DND-41 (cell line): Measurements from ENCODE around the gene ADGRG6.

ENCODE experiments used
- ATAC-seq: fragments of 200-7000 bp; cut with Tn5 transposase; 3 replicates; pipeline ENCODE4 v1.9.1; 2021; ENCODE audit warnings: low read depth; ENCODE audit not compliant: insufficient read depth
- DNase-seq: peaks from one replicate; pipeline ENCODE4 v3.0.0-alpha.2; 2020
- H2AFZ ChIP-seq: 2 replicates; pipeline ENCODE4 v1.6.0; 2012; ENCODE audit warnings: low read depth, low read length
- H3K27ac ChIP-seq: 2 replicates; pipeline ENCODE4 v1.5.1; 2012; ENCODE audit warnings: low read length, inconsistent platforms
- H3K27me3 ChIP-seq: fragments of 200-600 bp; sonication (generic); 2 replicates; pipeline ENCODE4 v1.6.0; 2012; ENCODE audit warnings: low read length, mild to moderate bottlenecking, inconsistent platforms; ENCODE audit not compliant: insufficient read depth, poor library complexity
- H3K36me3 ChIP-seq: 2 replicates; pipeline ENCODE4 v1.5.1; 2012; ENCODE audit warnings: low read length, inconsistent platforms; ENCODE audit not compliant: insufficient read depth
- H3K4me1 ChIP-seq: 2 replicates; pipeline ENCODE4 v1.5.1; 2012; ENCODE audit warnings: mild to moderate bottlenecking, low read length; ENCODE audit not compliant: insufficient read depth
- H3K4me2 ChIP-seq: 2 replicates; pipeline ENCODE4 v1.6.0; 2012; ENCODE audit warnings: mild to moderate bottlenecking, moderate library complexity, low read length, inconsistent platforms; ENCODE audit not compliant: insufficient read depth
- H3K4me3 ChIP-seq, 2 experiments: fragments of 200-600 bp in 1 of 2; shearing (Covaris generic) in 1 of 2; 2 replicates each; pipeline ENCODE4 v1.5.1; 2012 to 2016; ENCODE audit warnings: inconsistent platforms in 2 of 2, low read length in 2 of 2, mild to moderate bottlenecking in 2 of 2, low read depth in 1 of 2, moderate library complexity in 1 of 2
- H3K79me2 ChIP-seq: 2 replicates; pipeline ENCODE4 v1.6.0; 2012; ENCODE audit warnings: low read length, inconsistent platforms; ENCODE audit not compliant: insufficient read depth
- H3K9ac ChIP-seq: 2 replicates; pipeline ENCODE4 v1.6.0; 2012; ENCODE audit warnings: low read depth, mild to moderate bottlenecking, inconsistent platforms, low read length, moderate library complexity
- H3K9me3 ChIP-seq: 2 replicates; pipeline ENCODE4 v1.5.1; 2012; ENCODE audit warnings: low read length, moderate library complexity, mild to moderate bottlenecking, inconsistent platforms; ENCODE audit not compliant: insufficient read depth, severe bottlenecking
- H4K20me1 ChIP-seq: 2 replicates; pipeline ENCODE4 v1.6.0; 2012; ENCODE audit warnings: low read length; ENCODE audit not compliant: insufficient read depth
- EZH2 ChIP-seq: IDR thresholded peaks from 3 replicates; pipeline ENCODE4 v1.6.1; 2012; ENCODE audit warnings: borderline replicate concordance, low read depth, mild to moderate bottlenecking, moderate library complexity, low read length, inconsistent platforms; ENCODE audit not compliant: severe bottlenecking
- TF ChIP-seq, protein P1 (sequence below): IDR thresholded peaks from 2 replicates; pipeline ENCODE4 v1.5.1; 2012; ENCODE audit warnings: borderline replicate concordance, low read length, moderate library complexity, mild to moderate bottlenecking; ENCODE audit not compliant: poor library complexity, severe bottlenecking; ENCODE audit errors: extremely low read depth

The ADGRG6 gene

DNA sequence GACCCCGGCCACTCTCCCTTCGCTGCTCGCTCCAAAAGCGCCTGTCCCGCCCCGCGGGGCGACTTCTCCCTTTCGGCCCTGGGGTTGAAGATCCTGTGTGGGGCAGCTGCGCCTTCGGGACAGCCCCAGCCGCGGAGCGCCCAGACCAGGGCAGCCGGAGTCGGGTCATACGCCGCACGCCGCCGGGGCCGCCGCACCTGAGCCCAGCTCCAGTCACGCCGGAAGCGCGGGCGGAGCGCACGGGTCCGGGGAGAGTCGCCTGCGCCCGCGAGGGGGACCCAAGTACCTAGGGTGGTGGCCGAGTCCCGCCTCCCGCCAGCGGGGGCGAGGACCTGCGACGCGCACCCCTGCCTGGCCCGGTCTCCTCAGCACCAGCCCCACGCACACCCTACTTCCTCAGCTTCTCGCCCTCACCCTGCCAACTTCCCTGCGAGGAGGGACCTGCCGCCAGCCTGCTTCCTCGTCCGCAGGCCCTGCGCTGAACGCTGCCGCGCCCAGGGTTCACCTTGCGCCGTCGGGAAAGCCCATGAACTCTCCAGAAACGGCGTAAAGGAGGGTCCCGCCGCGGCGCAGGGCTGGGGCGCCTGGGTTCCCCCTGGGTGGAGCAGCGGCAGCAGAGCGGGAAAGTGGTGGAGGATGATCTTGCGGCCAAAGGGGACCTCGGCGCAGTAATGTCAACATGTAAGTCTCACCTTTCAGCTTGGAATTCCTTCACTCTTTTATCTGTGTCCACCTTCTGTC is at the start of gene ADGRG6:
Gene ADGRG6 (plus strand): TSS at position 357 of the 741 bp plus-strand sequence. CDS start 323 bp downstream, at position 680.
- no peaks in the 10 kb centered on the region for H3K79me2 ChIP-seq
- no peak within 1 kb of the TSS for H3K4me2 ChIP-seq
- H3K27ac ChIP-seq: no peak within 1 kb of the TSS
- H3K27me3 ChIP-seq: no peaks in the 10 kb centered on the region
- no peaks in the 10 kb centered on the region for H3K36me3 ChIP-seq
- no peak within 1 kb of the TSS for H3K4me3 ChIP-seq
- no peak within 1 kb of the TSS for H3K9ac ChIP-seq
- ATAC-seq: no peak
- TF ChIP-seq, protein P1, sequence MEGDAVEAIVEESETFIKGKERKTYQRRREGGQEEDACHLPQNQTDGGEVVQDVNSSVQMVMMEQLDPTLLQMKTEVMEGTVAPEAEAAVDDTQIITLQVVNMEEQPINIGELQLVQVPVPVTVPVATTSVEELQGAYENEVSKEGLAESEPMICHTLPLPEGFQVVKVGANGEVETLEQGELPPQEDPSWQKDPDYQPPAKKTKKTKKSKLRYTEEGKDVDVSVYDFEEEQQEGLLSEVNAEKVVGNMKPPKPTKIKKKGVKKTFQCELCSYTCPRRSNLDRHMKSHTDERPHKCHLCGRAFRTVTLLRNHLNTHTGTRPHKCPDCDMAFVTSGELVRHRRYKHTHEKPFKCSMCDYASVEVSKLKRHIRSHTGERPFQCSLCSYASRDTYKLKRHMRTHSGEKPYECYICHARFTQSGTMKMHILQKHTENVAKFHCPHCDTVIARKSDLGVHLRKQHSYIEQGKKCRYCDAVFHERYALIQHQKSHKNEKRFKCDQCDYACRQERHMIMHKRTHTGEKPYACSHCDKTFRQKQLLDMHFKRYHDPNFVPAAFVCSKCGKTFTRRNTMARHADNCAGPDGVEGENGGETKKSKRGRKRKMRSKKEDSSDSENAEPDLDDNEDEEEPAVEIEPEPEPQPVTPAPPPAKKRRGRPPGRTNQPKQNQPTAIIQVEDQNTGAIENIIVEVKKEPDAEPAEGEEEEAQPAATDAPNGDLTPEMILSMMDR: no peak
- TF ChIP-seq EZH2: no peak
- H4K20me1 ChIP-seq: no peaks in the 10 kb centered on the region
- DNase-seq: no peak
- no peaks in the 10 kb centered on the region for H3K4me1 ChIP-seq
- no peak within 1 kb of the TSS for H2AFZ ChIP-seq
- no peaks in the 10 kb centered on the region for H3K9me3 ChIP-seq

DNA sequence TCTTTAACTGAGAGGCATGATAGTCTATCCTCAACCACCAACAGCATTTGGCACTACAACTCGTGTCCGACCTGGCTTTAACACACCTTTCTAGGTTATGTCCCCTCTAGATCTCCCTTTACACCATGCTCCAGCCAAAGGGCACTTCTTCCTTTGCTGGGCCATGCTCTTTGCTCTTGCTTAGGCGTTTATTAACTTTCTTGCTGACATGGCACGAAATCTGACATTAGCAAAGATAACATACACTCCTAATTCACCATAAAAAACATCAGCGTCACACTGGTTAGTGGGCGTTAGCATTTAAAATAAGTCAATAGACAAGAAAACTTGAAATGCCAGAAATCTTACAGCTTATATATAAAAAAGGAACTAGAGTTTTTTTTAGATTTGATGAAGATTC is 47.3 kb upstream of the ADGRG6 start:
- H3K4me1 ChIP-seq: no peaks in the 10 kb centered on the region
- H3K27ac ChIP-seq: no peak overlapping the region
- H4K20me1 ChIP-seq: no peaks in the 10 kb centered on the region
- no peaks in the 10 kb centered on the region for H3K27me3 ChIP-seq
- ATAC-seq (no peak), DNase-seq (no peak)
- H2AFZ ChIP-seq: no peak overlapping the region
- H3K36me3 ChIP-seq: no peaks in the 10 kb centered on the region
- no peak overlapping the region for H3K4me3 ChIP-seq
- H3K9ac ChIP-seq: no peak overlapping the region
- no peak overlapping the region for H3K4me2 ChIP-seq
- no peaks in the 10 kb centered on the region for H3K79me2 ChIP-seq
- TF ChIP-seq, protein P1: no peak
- no peak for TF ChIP-seq EZH2
- H3K9me3 ChIP-seq: no peaks in the 10 kb centered on the region

DNA sequence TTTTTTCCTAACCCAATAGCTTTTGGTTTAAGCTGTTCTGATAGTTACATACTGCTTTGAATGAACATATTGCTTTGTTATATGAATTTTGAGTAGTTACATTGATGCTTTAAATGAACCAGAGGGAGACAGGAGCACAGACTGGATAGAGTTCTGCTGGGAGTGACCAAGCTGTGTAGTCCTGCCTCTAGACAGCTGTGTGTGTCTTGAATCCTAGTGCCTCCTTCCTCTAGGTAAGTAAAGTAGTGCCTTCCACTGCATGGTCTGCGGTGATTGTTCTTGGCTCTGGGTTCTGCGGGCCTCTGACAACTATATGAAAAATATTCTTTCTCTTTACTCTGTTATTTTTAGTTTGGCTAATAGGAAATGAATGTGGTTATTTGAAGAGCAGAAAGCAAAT is 46.0 kb upstream of the ADGRG6 start:
- TF ChIP-seq, protein P1: no peak
- TF ChIP-seq EZH2: no peak
- Histone ChIP-seq H3K79me2 (no peaks in the 10 kb centered on the region), H3K9me3 (no peaks in the 10 kb centered on the region), H3K4me3 (no peak overlapping the region), H3K4me1 (no peaks in the 10 kb centered on the region), H3K9ac (no peak overlapping the region), H4K20me1 (no peaks in the 10 kb centered on the region), H3K27ac (no peak overlapping the region), H3K4me2 (no peak overlapping the region), H3K36me3 (no peaks in the 10 kb centered on the region), H2AFZ (no peak overlapping the region), H3K27me3 (no peaks in the 10 kb centered on the region)
- DNase-seq: no peak
- no peak for ATAC-seq
